Vagina (tissue), 2 donors: ENCODE measurements around the gene TADA2B.

Experiments used
- POLR2A ChIP-seq, 2 donors: fragments of 450-650 bp; IDR thresholded peaks; one replicate each; pipeline ENCODE4 v1.6.1; 2017; ENCODE audit warnings: antibody characterized with exemption in 2 of 2, mild to moderate bottlenecking in 2 of 2, moderate library complexity in 2 of 2
- POLR2AphosphoS5 ChIP-seq, 2 donors: sonication (generic); formaldehyde crosslinking; IDR thresholded peaks; one replicate each; pipeline ENCODE4 v1.9.0; 2017; ENCODE audit warnings: antibody characterized with exemption in 2 of 2, mild to moderate bottlenecking in 2 of 2, low read depth in 1 of 2; ENCODE audit not compliant: insufficient read depth in 1 of 2
- TF ChIP-seq, protein P1 (sequence below), 3 experiments: fragments of 450-650 bp in 2 of 3; fragments of 200-600 bp in 1 of 3; sonication (generic) in 1 of 3; IDR thresholded peaks; one replicate each; pipeline ENCODE4 v1.5.1; 2017 to 2019; ENCODE audit warnings: antibody characterized with exemption in 3 of 3, mild to moderate bottlenecking in 2 of 3, moderate library complexity in 2 of 3

DNA sequence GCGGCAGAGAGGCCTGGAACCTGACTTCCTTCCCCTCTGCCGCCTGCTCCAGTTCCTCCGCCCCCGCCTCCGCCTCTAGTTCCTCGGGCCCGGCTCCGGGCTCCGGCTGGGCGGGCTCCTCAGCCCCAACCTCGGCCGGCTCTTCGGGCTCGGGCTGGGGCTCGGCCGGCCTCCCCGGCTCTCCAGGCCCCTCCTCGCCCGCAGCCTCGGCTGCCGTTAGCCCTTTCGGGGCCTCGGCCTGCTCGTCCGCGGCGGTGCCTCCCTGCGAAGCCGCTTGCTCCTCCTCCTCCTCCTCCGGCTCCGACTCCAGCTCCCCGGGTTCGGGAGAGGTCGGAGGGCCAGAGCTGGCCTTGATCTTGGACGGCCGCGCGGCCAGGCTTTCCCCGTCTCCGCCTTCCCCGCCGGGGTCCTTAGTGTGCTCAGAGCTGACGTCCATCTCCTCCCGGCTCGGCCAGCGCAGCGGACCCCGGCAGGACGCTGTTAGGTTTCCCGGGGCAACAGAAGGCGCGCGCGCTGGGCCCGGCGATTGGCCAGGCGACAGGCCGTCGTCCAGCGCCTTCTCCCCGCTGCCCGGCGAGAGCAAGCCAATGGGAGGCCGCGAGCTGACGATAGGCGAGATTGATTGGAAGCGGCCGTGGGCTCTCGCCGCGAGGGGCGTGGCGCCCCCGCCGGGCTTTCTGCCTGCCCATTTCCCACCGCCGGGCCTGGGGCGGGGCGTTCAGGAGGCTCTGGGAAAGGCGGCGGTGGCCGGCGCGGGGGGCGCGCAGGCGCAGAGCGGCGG is 479 bp upstream of the TADA2B start:
- TF ChIP-seq POLR2A (IDR thresholded peaks at IDR 0.05) (no peak), POLR2AphosphoS5 (IDR thresholded peaks at IDR 0.05; ENCODE audit: insufficient read depth in 1 of 2, low read depth in 1 of 2) (peak; percentile 38 to 79)
- TF ChIP-seq, protein P1, sequence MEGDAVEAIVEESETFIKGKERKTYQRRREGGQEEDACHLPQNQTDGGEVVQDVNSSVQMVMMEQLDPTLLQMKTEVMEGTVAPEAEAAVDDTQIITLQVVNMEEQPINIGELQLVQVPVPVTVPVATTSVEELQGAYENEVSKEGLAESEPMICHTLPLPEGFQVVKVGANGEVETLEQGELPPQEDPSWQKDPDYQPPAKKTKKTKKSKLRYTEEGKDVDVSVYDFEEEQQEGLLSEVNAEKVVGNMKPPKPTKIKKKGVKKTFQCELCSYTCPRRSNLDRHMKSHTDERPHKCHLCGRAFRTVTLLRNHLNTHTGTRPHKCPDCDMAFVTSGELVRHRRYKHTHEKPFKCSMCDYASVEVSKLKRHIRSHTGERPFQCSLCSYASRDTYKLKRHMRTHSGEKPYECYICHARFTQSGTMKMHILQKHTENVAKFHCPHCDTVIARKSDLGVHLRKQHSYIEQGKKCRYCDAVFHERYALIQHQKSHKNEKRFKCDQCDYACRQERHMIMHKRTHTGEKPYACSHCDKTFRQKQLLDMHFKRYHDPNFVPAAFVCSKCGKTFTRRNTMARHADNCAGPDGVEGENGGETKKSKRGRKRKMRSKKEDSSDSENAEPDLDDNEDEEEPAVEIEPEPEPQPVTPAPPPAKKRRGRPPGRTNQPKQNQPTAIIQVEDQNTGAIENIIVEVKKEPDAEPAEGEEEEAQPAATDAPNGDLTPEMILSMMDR (IDR thresholded peaks at IDR 0.05): peak in 1 of 3 experiments; percentile 21
